Mesothelial cell of epicardium (in vitro differentiated cells): ENCODE measurements around the gene SVEP1. TPM values are rescaled to one million over a fixed set of nuclear protein-coding genes. Genes with fewer than 3 reads are reported as not detected.

Source experiments
- DNase-seq, 2 experiments: peaks; one replicate each; pipeline ENCODE4 v3.0.0; 2021; ENCODE audit warnings: low spot score in 2 of 2; ENCODE audit not compliant: unreplicated experiment in 2 of 2
- H3K27ac Mint-ChIP-seq: 2 replicates; pipeline ENCODE4 v1.8.0; 2021; ENCODE audit warnings: mixed read lengths
- H3K27me3 Mint-ChIP-seq: 2 replicates; pipeline ENCODE4 v1.8.0; 2021; ENCODE audit warnings: low read depth, mixed read lengths
- H3K36me3 Mint-ChIP-seq: 2 replicates; pipeline ENCODE4 v1.8.0; 2021; ENCODE audit warnings: mixed read lengths
- H3K4me1 Mint-ChIP-seq: 2 replicates; pipeline ENCODE4 v1.8.0; 2021; ENCODE audit warnings: mixed read lengths
- H3K4me3 Mint-ChIP-seq: 2 replicates; pipeline ENCODE4 v1.8.0; 2021; ENCODE audit warnings: mild to moderate bottlenecking, moderate library complexity, mixed read lengths
- H3K9me3 Mint-ChIP-seq: 2 replicates; pipeline ENCODE4 v1.8.0; 2021; ENCODE audit warnings: mixed read lengths
- CTCF ChIP-seq: fragments of 200-600 bp; sonication (generic); IDR thresholded peaks from one replicate; pipeline ENCODE4 v1.5.0; 2021; ENCODE audit warnings: antibody characterized with exemption; ENCODE audit not compliant: unreplicated experiment
- total RNA-seq: library from RNA; stranded (reverse); gene quantifications from 3 replicates; pipeline ENCODE4 v1.2.1, GENCODE V29; 2021

The SVEP1 gene
- total RNA-seq, 1 donor from 2014 or later: 47.2 TPM

GRCh38 chr9:110509792-110510191, 69.7 kb downstream of the SVEP1 start:
- no peaks in the 10 kb centered on the region for H3K27me3 Mint-ChIP-seq
- H3K4me3 Mint-ChIP-seq: no peak overlapping the region
- H3K9me3 Mint-ChIP-seq: peaks cover 7% of the 10 kb centered on the region
- TF ChIP-seq CTCF: no peak
- H3K27ac Mint-ChIP-seq: no peak overlapping the region
- no peak for DNase-seq
- peaks cover 49% of the 10 kb centered on the region for H3K36me3 Mint-ChIP-seq
- no peaks in the 10 kb centered on the region for H3K4me1 Mint-ChIP-seq

DNA sequence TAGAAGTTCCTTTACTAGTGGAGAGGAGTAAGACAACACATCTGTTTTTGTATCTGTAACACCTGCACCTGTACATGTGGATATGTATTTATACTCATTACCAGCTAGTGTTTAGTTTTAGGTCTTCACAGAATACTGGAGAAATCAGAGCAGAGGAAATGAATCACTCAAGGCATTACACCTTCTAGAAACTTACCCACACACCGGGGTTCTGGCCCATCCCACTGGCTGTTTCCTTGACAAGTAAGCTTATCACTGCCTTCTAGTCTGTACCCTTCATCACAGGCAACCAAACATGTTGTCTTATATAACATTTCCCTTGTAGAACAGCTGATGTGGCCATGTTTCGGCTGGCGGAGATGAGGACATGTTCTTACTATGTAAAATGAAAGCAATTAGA, 76.7 kb downstream of the SVEP1 start:
- H3K9me3 Mint-ChIP-seq: peaks cover 17% of the 10 kb centered on the region
- no peak for TF ChIP-seq CTCF
- no peak overlapping the region for H3K27ac Mint-ChIP-seq
- DNase-seq: no peak
- H3K27me3 Mint-ChIP-seq: no peaks in the 10 kb centered on the region
- peaks cover 40% of the 10 kb centered on the region for H3K36me3 Mint-ChIP-seq
- H3K4me1 Mint-ChIP-seq: no peaks in the 10 kb centered on the region
- H3K4me3 Mint-ChIP-seq: no peak overlapping the region

GRCh38 chr9:110499608-110500007, 79.9 kb downstream of the SVEP1 start:
- Mint-ChIP-seq H3K4me3 (no peak overlapping the region), H3K9me3 (peaks cover 12% of the 10 kb centered on the region), H3K36me3 (peaks cover 37% of the 10 kb centered on the region), H3K4me1 (no peaks in the 10 kb centered on the region), H3K27ac (no peak overlapping the region), H3K27me3 (no peaks in the 10 kb centered on the region)
- TF ChIP-seq CTCF: no peak
- DNase-seq: no peak

DNA sequence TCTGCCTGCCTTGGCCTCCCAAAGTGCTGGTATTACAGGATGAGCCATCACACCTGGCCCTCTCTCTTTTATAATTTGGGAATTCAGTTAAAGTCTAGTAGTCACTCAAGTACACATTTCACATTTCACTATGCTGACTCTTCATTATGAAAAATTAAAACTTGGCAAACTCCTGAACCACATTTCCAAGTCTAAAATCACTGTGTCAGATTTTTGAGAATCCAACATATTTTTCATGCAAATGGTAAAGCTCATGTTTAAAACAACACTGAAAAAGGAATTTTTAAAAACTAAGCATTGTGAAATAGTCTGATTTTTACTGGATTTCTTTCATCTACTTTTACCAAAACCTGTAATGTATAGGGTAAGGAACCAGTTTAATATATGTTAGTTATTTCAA, 92.3 kb downstream of the SVEP1 start:
- H3K9me3 Mint-ChIP-seq: peaks cover 14% of the 10 kb centered on the region
- no peak for DNase-seq
- H3K4me3 Mint-ChIP-seq: no peak overlapping the region
- H3K4me1 Mint-ChIP-seq: peaks cover 7% of the 10 kb centered on the region
- peaks cover 30% of the 10 kb centered on the region for H3K36me3 Mint-ChIP-seq
- no peaks in the 10 kb centered on the region for H3K27me3 Mint-ChIP-seq
- H3K27ac Mint-ChIP-seq: no peak overlapping the region
- TF ChIP-seq CTCF: no peak

GRCh38 chr9:110486218-110486617, 93.3 kb downstream of the SVEP1 start:
- Mint-ChIP-seq H3K36me3 (peaks cover 30% of the 10 kb centered on the region), H3K4me3 (no peak overlapping the region), H3K9me3 (peaks cover 14% of the 10 kb centered on the region), H3K4me1 (peaks cover 7% of the 10 kb centered on the region), H3K27ac (no peak overlapping the region), H3K27me3 (no peaks in the 10 kb centered on the region)
- no peak for DNase-seq
- no peak for TF ChIP-seq CTCF

DNA sequence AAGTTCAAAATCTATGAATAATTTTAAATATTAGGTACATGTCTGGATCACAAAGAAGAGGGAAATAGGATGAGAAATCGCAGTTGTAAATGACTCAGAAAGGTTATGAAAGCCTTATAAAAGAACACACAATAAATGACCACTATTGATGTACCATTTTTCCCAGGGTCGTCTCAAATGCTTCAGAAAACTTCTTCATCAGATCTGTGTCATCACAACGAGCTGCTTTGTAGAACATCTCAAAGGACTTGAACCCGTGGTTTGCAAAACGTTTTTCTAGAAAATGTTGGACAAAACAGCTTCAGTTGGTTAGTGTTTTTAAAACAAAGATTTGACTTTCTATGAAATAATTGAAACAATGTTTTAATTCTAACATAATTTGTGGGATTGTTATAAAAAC, 100.1 kb downstream of the SVEP1 start:
- Mint-ChIP-seq H3K27me3 (no peaks in the 10 kb centered on the region), H3K9me3 (peaks cover 6% of the 10 kb centered on the region), H3K4me1 (no peaks in the 10 kb centered on the region), H3K27ac (no peak overlapping the region), H3K36me3 (peaks cover 10% of the 10 kb centered on the region), H3K4me3 (no peak overlapping the region)
- no peak for TF ChIP-seq CTCF
- DNase-seq: no peak
